Measurements from ENCODE around the gene HAPLN2.
"Not testable (repeated sequence)": the region's sequence is repeated elsewhere in the genome, so short reads cannot be mapped to it uniquely, and the experiment has no call there.

HAPLN2 gene

GRCh38 chr1:156598125-156598524 is 21.1 kb upstream of the HAPLN2 start:
- CTCF ChIA-PET: interaction anchor here (1.2 to 2.0 kb wide), 4 partner anchors 10 to 212 kb away, joined by 3 to 6 read pairs (median 4); no protein-coding TSS in a partner anchor
- Mint-ChIP-seq H3K27ac (no peak overlapping the region), H3K4me3 (no peak overlapping the region), H3K4me1 (peaks cover 48% of the 10 kb centered on the region), H3K36me3 (peaks cover 33% of the 10 kb centered on the region), H3K27me3 (no peaks in the 10 kb centered on the region), H3K9me3 (no peaks in the 10 kb centered on the region)
- DNase-seq: no peak

- H3K4me3 Mint-ChIP-seq: no peak overlapping the region
These were observed 20.3 kb upstream of the HAPLN2 start for GRCh38 chr1:156598731-156599432.

GRCh38 chr1:156599811-156600210 is 19.4 kb upstream of the HAPLN2 start:
- DNase-seq: no peak
- peak overlapping the region; percentile 98 for H3K4me3 Mint-ChIP-seq
- CTCF ChIA-PET: interaction anchor here (0.5 to 3.0 kb wide), 7 partner anchors 8 to 119 kb away, joined by 3 to 9 read pairs (median 6); partner anchors contain the start of gene NAXE
- peaks cover 46% of the 10 kb centered on the region for H3K4me1 Mint-ChIP-seq
- no peak overlapping the region for H3K27ac Mint-ChIP-seq
- H3K9me3 Mint-ChIP-seq: no peaks in the 10 kb centered on the region
- peaks cover 33% of the 10 kb centered on the region for H3K36me3 Mint-ChIP-seq
- H3K27me3 Mint-ChIP-seq: no peaks in the 10 kb centered on the region

More at GRCh38 chr1:156598731-156599432, 20.3 kb upstream of the HAPLN2 start:
- peaks cover 46% of the 10 kb centered on the region for H3K4me1 Mint-ChIP-seq
- H3K36me3 Mint-ChIP-seq: peaks cover 33% of the 10 kb centered on the region
- H3K27me3 Mint-ChIP-seq: no peaks in the 10 kb centered on the region
- H3K9me3 Mint-ChIP-seq: no peaks in the 10 kb centered on the region
- DNase-seq: no peak
- no peak overlapping the region for H3K27ac Mint-ChIP-seq
- CTCF ChIA-PET: interaction anchor here (0.6 to 2.7 kb wide), 8 partner anchors 10 to 370 kb away, joined by 3 to 6 read pairs (median 4); no protein-coding TSS in a partner anchor

- DNase-seq: no peak
- no peaks in the 10 kb centered on the region for H3K27me3 Mint-ChIP-seq
- H3K4me1 Mint-ChIP-seq: peaks cover 41% of the 10 kb centered on the region
- CTCF ChIA-PET: interaction anchor here (0.6 to 3.0 kb wide), 5 partner anchors 9 to 215 kb away, joined by 3 to 9 read pairs (median 6); partner anchors contain the start of gene NAXE
- no peaks in the 10 kb centered on the region for H3K9me3 Mint-ChIP-seq
- peak overlapping the region; percentile 93 for H3K27ac Mint-ChIP-seq
- peaks cover 23% of the 10 kb centered on the region for H3K36me3 Mint-ChIP-seq
- H3K4me3 Mint-ChIP-seq: peak overlapping the region; percentile 98
These were observed 18.5 kb upstream of the HAPLN2 start for GRCh38 chr1:156600733-156601121.

- Mint-ChIP-seq H3K27ac (peak within 1 kb of the TSS; percentile 93), H3K4me3 (peak within 1 kb of the TSS; percentile 98), H3K9me3 (no peaks in the 10 kb centered on the region), H3K36me3 (peaks cover 20% of the 10 kb centered on the region), H3K27me3 (no peaks in the 10 kb centered on the region), H3K4me1 (peaks cover 41% of the 10 kb centered on the region)
- peak; percentile 89 for DNase-seq
- CTCF ChIA-PET: interaction anchor here (0.6 to 3.0 kb wide), 9 partner anchors 10 to 155 kb away, joined by 3 to 9 read pairs (median 4); partner anchors contain the start of gene NAXE
These were observed 17.9 kb upstream of the HAPLN2 start, which contains the start of gene GPATCH4 for GRCh38 chr1:156601122-156601830. GPATCH4 (minus strand) TSS chr1:156601479.

- DNase-seq: no peak
- Mint-ChIP-seq H3K36me3 (peaks cover 15% of the 10 kb centered on the region), H3K4me3 (peak overlapping the region; percentile 98), H3K27ac (no peak overlapping the region), H3K9me3 (no peaks in the 10 kb centered on the region), H3K27me3 (no peaks in the 10 kb centered on the region), H3K4me1 (peaks cover 41% of the 10 kb centered on the region)
- CTCF ChIA-PET: interaction anchor here (0.6 to 3.0 kb wide), 7 partner anchors 8 to 156 kb away, joined by 3 to 9 read pairs (median 4); partner anchors contain the start of gene NAXE
These were observed 17.3 kb upstream of the HAPLN2 start for GRCh38 chr1:156601892-156602291.

GRCh38 chr1:156602557-156602993 is 16.6 kb upstream of the HAPLN2 start:
- no peaks in the 10 kb centered on the region for H3K9me3 Mint-ChIP-seq
- no peak overlapping the region for H3K27ac Mint-ChIP-seq
- peaks cover 5% of the 10 kb centered on the region for H3K27me3 Mint-ChIP-seq
- peaks cover 41% of the 10 kb centered on the region for H3K4me1 Mint-ChIP-seq
- CTCF ChIA-PET: interaction anchor here (0.9 to 3.0 kb wide), 3 partner anchors 9 to 18 kb away, joined by 4 to 9 read pairs (median 5); partner anchors contain the start of gene NAXE
- DNase-seq: no peak
- peaks cover 11% of the 10 kb centered on the region for H3K36me3 Mint-ChIP-seq
- peak overlapping the region; percentile 36 for H3K4me3 Mint-ChIP-seq

- H3K4me1 Mint-ChIP-seq: peaks cover 18% of the 10 kb centered on the region
- H3K4me3 Mint-ChIP-seq, CTCF ChIA-PET, H3K27ac Mint-ChIP-seq, H3K9me3 Mint-ChIP-seq, H3K36me3 Mint-ChIP-seq, DNase-seq: not testable (repeated sequence)
- H3K27me3 Mint-ChIP-seq: peaks cover 40% of the 10 kb centered on the region
These were observed 11.9 kb upstream of the HAPLN2 start for GRCh38 chr1:156607344-156607743.

GRCh38 chr1:156608036-156608674 is 11.1 kb upstream of the HAPLN2 start:
- CTCF ChIA-PET: interaction anchor here (0.6 to 1.8 kb wide), 29 partner anchors 9 to 249 kb away, joined by 3 to 44 read pairs (median 6); partner anchors contain the start of genes NAXE and TTC24
- peaks cover 47% of the 10 kb centered on the region for H3K27me3 Mint-ChIP-seq
- no peaks in the 10 kb centered on the region for H3K36me3 Mint-ChIP-seq
- no peak overlapping the region for H3K4me3 Mint-ChIP-seq
- H3K27ac Mint-ChIP-seq: no peak overlapping the region
- DNase-seq: peak; percentile 78
- H3K9me3 Mint-ChIP-seq: no peaks in the 10 kb centered on the region
- H3K4me1 Mint-ChIP-seq: peaks cover 12% of the 10 kb centered on the region

- no peak overlapping the region for H3K27ac Mint-ChIP-seq
These were observed 10.2 kb upstream of the HAPLN2 start for GRCh38 chr1:156608981-156609380.

GRCh38 chr1:156610072-156610471 is 9.1 kb upstream of the HAPLN2 start:
- not testable (repeated sequence) for H3K4me3 Mint-ChIP-seq, H3K9me3 Mint-ChIP-seq, H3K27ac Mint-ChIP-seq, H3K36me3 Mint-ChIP-seq, DNase-seq
- CTCF ChIA-PET: interaction anchor here (0.7 to 3.3 kb wide), 5 partner anchors 10 to 225 kb away, joined by 3 to 24 read pairs (median 4); no protein-coding TSS in a partner anchor
- Mint-ChIP-seq H3K27me3 (peaks cover 61% of the 10 kb centered on the region), H3K4me1 (peaks cover 12% of the 10 kb centered on the region)

More at GRCh38 chr1:156608981-156609380, 10.2 kb upstream of the HAPLN2 start:
- CTCF ChIA-PET: interaction anchor here (0.6 to 1.8 kb wide), 29 partner anchors 9 to 250 kb away, joined by 3 to 44 read pairs (median 6); partner anchors contain the start of genes NAXE and TTC24
- Mint-ChIP-seq H3K4me3 (no peak overlapping the region), H3K27me3 (peaks cover 52% of the 10 kb centered on the region), H3K4me1 (peaks cover 12% of the 10 kb centered on the region), H3K36me3 (no peaks in the 10 kb centered on the region), H3K9me3 (no peaks in the 10 kb centered on the region)
- DNase-seq: peak; percentile 78

- Mint-ChIP-seq H3K27me3 (peaks cover 76% of the 10 kb centered on the region), H3K4me1 (peaks cover 12% of the 10 kb centered on the region), H3K36me3 (no peaks in the 10 kb centered on the region), H3K4me3 (no peak overlapping the region), H3K27ac (no peak overlapping the region), H3K9me3 (no peaks in the 10 kb centered on the region)
- DNase-seq: no peak
- CTCF ChIA-PET: interaction anchor here (0.7 to 3.5 kb wide), 8 partner anchors 10 to 228 kb away, joined by 3 to 24 read pairs (median 6); partner anchors contain the start of gene NAXE
These were observed 6.5 kb upstream of the HAPLN2 start for GRCh38 chr1:156612666-156613065.

- Mint-ChIP-seq H3K9me3 (no peaks in the 10 kb centered on the region), H3K4me1 (no peaks in the 10 kb centered on the region), H3K4me3 (no peak overlapping the region), H3K27me3 (peaks cover 86% of the 10 kb centered on the region), H3K36me3 (no peaks in the 10 kb centered on the region), H3K27ac (no peak overlapping the region)
- CTCF ChIA-PET: interaction anchor here (0.9 kb wide), 1 partner anchor 8 kb away, joined by 4 read pairs; no protein-coding TSS in a partner anchor
- no peak for DNase-seq
These were observed 3.3 kb upstream of the HAPLN2 start for GRCh38 chr1:156615946-156616345.

All from activated naive CD4-positive, alpha-beta T cell treated with anti-CD3 and anti-CD28 coated beads, Interleukin-2, amount 10 ng/mL, durations not matched to agents 7 days and 5 days (primary cell).